ENCODE results near the gene ZGLP1.

ZGLP1 gene

GRCh38 chr19:10269333-10270179, 40.1 kb downstream of the ZGLP1 start:
- H3K4me3 ChIP-seq (ENCODE audit: low read depth, low read length), result peak overlapping the region; percentile 48

GRCh38 chr19:10268071-10268470, 41.5 kb downstream of the ZGLP1 start:
- Histone ChIP-seq H3K4me3 (ENCODE audit: low read depth, low read length) (no peak overlapping the region), H3K27me3 (ENCODE audit: insufficient read depth, low read depth, severe bottlenecking) (peaks cover 7% of the 10 kb centered on the region), H3K27ac (no peak overlapping the region), H3K9me3 (ENCODE audit: severe bottlenecking) (no peaks in the 10 kb centered on the region), H3K36me3 (no peaks in the 10 kb centered on the region)
- no peak for DNase-seq
- TF ChIP-seq CTCF (IDR thresholded peaks at IDR 0.05; ENCODE audit: low read depth, low read length), result no peak

More at GRCh38 chr19:10269333-10270179, 40.1 kb downstream of the ZGLP1 start:
- peak; percentile 83 for DNase-seq
- Histone ChIP-seq H3K27ac (no peak overlapping the region), H3K36me3 (no peaks in the 10 kb centered on the region), H3K9me3 (ENCODE audit: severe bottlenecking) (no peaks in the 10 kb centered on the region), H3K27me3 (ENCODE audit: insufficient read depth, low read depth, severe bottlenecking) (peaks cover 7% of the 10 kb centered on the region)
- TF ChIP-seq CTCF (IDR thresholded peaks at IDR 0.05; ENCODE audit: low read depth, low read length), result peak; percentile 92

GRCh38 chr19:10266706-10267105, 42.9 kb downstream of the ZGLP1 start:
- Histone ChIP-seq H3K27me3 (ENCODE audit: insufficient read depth, low read depth, severe bottlenecking) (peaks cover 7% of the 10 kb centered on the region), H3K4me3 (ENCODE audit: low read depth, low read length) (no peak overlapping the region), H3K27ac (no peak overlapping the region), H3K36me3 (no peaks in the 10 kb centered on the region), H3K9me3 (ENCODE audit: severe bottlenecking) (no peaks in the 10 kb centered on the region)
- no peak for TF ChIP-seq CTCF (IDR thresholded peaks at IDR 0.05; ENCODE audit: low read depth, low read length)
- DNase-seq, result no peak

GRCh38 chr19:10262771-10263170, 46.8 kb downstream of the ZGLP1 start:
- peaks cover 16% of the 10 kb centered on the region for H3K36me3 ChIP-seq
- no peak overlapping the region for H3K27ac ChIP-seq
- no peaks in the 10 kb centered on the region for H3K27me3 ChIP-seq (ENCODE audit: insufficient read depth, low read depth, severe bottlenecking)
- H3K4me3 ChIP-seq (ENCODE audit: low read depth, low read length), result no peak overlapping the region
- H3K9me3 ChIP-seq (ENCODE audit: severe bottlenecking), result no peaks in the 10 kb centered on the region
- no peak for DNase-seq
- no peak for TF ChIP-seq CTCF (IDR thresholded peaks at IDR 0.05; ENCODE audit: low read depth, low read length)

- Histone ChIP-seq H3K9me3 (ENCODE audit: severe bottlenecking) (no peaks in the 10 kb centered on the region), H3K4me3 (ENCODE audit: low read depth, low read length) (no peak overlapping the region), H3K27me3 (ENCODE audit: insufficient read depth, low read depth, severe bottlenecking) (no peaks in the 10 kb centered on the region), H3K36me3 (peaks cover 33% of the 10 kb centered on the region), H3K27ac (no peak overlapping the region)
- TF ChIP-seq CTCF (IDR thresholded peaks at IDR 0.05; ENCODE audit: low read depth, low read length), result no peak
- no peak for DNase-seq
These were observed 49.5 kb downstream of the ZGLP1 start for GRCh38 chr19:10260141-10260584.
